ENCODE data around the gene MBD2. TPM values are rescaled to one million over a fixed set of nuclear protein-coding genes. Genes with fewer than 3 reads are reported as not detected.

MBD2 gene
- total RNA-seq, 2 donors from 2014 or later, result 35.9 to 39.2 TPM

- no peak for DNase-seq
Observed at GRCh38 chr18:54157646-54158385, 66.7 kb downstream of the MBD2 start.

GRCh38 chr18:54155412-54155811 lies 69.1 kb downstream of the MBD2 start:
- Mint-ChIP-seq H3K36me3 (ENCODE audit: low read depth) (no peaks in the 10 kb centered on the region), H3K9me3 (no peaks in the 10 kb centered on the region), H3K4me3 (no peak overlapping the region), H3K4me1 (peaks cover 5% of the 10 kb centered on the region), H3K27ac (no peak overlapping the region), H3K27me3 (ENCODE audit: insufficient read depth) (no peaks in the 10 kb centered on the region)
- Histone ChIP-seq H3K9ac (ENCODE audit: extremely low read depth, low read length, poor library complexity, severe bottlenecking) (no peak overlapping the region), H3K9me3 (ENCODE audit: control insufficient read depth, low read length) (no peaks in the 10 kb centered on the region), H3K4me3 (ENCODE audit: low read length) (no peak overlapping the region), H3K4me1 (ENCODE audit: control insufficient read depth, insufficient read depth, low read length) (peaks cover 3% of the 10 kb centered on the region), H3K27ac (ENCODE audit: low read depth, low read length) (no peak overlapping the region), H3K27me3 (ENCODE audit: control insufficient read depth, insufficient read depth, low read length, poor library complexity, severe bottlenecking) (no peaks in the 10 kb centered on the region), H3K36me3 (ENCODE audit: control insufficient read depth, insufficient read depth, low read length) (no peaks in the 10 kb centered on the region)
- no peak for DNase-seq
- TF ChIP-seq CTCF (conservative IDR thresholded peaks at IDR 0.05), result no peak
- WGBS, 2 experiments (ENCODE audit: insufficient coverage in 1 of 2, insufficient read length in 1 of 2), result 85% methylated on average over 3 of the region's 3 CpGs; no CpG with 5 or more reads in 1 of the 2 experiments

More at GRCh38 chr18:54157646-54158385, 66.7 kb downstream of the MBD2 start:
- Histone ChIP-seq H3K27ac (ENCODE audit: low read depth, low read length) (no peak overlapping the region), H3K4me1 (ENCODE audit: control insufficient read depth, insufficient read depth, low read length) (no peaks in the 10 kb centered on the region), H3K36me3 (ENCODE audit: control insufficient read depth, insufficient read depth, low read length) (no peaks in the 10 kb centered on the region), H3K9me3 (ENCODE audit: control insufficient read depth, low read length) (no peaks in the 10 kb centered on the region), H3K4me3 (ENCODE audit: low read length) (no peak overlapping the region), H3K27me3 (ENCODE audit: control insufficient read depth, insufficient read depth, low read length, poor library complexity, severe bottlenecking) (no peaks in the 10 kb centered on the region), H3K9ac (ENCODE audit: extremely low read depth, low read length, poor library complexity, severe bottlenecking) (no peak overlapping the region)
- no peaks in the 10 kb centered on the region for H3K27me3 Mint-ChIP-seq (ENCODE audit: insufficient read depth)
- no peak for TF ChIP-seq CTCF (conservative IDR thresholded peaks at IDR 0.05)
- 90 to 92% methylated on average over 6 to 7 of the region's 7 CpGs for WGBS, 2 experiments (ENCODE audit: insufficient coverage in 1 of 2, insufficient read length in 1 of 2)
- no peak overlapping the region for H3K4me3 Mint-ChIP-seq
- H3K27ac Mint-ChIP-seq, result no peak overlapping the region
- H3K9me3 Mint-ChIP-seq, result no peaks in the 10 kb centered on the region
- peaks cover 2% of the 10 kb centered on the region for H3K4me1 Mint-ChIP-seq
- no peaks in the 10 kb centered on the region for H3K36me3 Mint-ChIP-seq (ENCODE audit: low read depth)

- Mint-ChIP-seq H3K4me1 (peaks cover 11% of the 10 kb centered on the region), H3K4me3 (no peak overlapping the region), H3K9me3 (no peaks in the 10 kb centered on the region), H3K27me3 (ENCODE audit: insufficient read depth) (no peaks in the 10 kb centered on the region), H3K36me3 (ENCODE audit: low read depth) (no peaks in the 10 kb centered on the region), H3K27ac (no peak overlapping the region)
- Histone ChIP-seq H3K27me3 (ENCODE audit: control insufficient read depth, insufficient read depth, low read length, poor library complexity, severe bottlenecking) (no peaks in the 10 kb centered on the region), H3K9ac (ENCODE audit: extremely low read depth, low read length, poor library complexity, severe bottlenecking) (no peak overlapping the region), H3K4me1 (ENCODE audit: control insufficient read depth, insufficient read depth, low read length) (peaks cover 6% of the 10 kb centered on the region), H3K4me3 (ENCODE audit: low read length) (no peak overlapping the region), H3K27ac (ENCODE audit: low read depth, low read length) (no peak overlapping the region), H3K36me3 (ENCODE audit: control insufficient read depth, insufficient read depth, low read length) (no peaks in the 10 kb centered on the region), H3K9me3 (ENCODE audit: control insufficient read depth, low read length) (no peaks in the 10 kb centered on the region)
- no peak for TF ChIP-seq CTCF (conservative IDR thresholded peaks at IDR 0.05)
- no peak for DNase-seq
- 92 to 100% methylated on average over 1 to 2 of the region's 4 CpGs for WGBS, 2 experiments (ENCODE audit: insufficient coverage in 1 of 2, insufficient read length in 1 of 2)
Observed at GRCh38 chr18:54154231-54154630, 70.2 kb downstream of the MBD2 start.
